ENCODE measurements around the gene RAVER1.

DNA sequence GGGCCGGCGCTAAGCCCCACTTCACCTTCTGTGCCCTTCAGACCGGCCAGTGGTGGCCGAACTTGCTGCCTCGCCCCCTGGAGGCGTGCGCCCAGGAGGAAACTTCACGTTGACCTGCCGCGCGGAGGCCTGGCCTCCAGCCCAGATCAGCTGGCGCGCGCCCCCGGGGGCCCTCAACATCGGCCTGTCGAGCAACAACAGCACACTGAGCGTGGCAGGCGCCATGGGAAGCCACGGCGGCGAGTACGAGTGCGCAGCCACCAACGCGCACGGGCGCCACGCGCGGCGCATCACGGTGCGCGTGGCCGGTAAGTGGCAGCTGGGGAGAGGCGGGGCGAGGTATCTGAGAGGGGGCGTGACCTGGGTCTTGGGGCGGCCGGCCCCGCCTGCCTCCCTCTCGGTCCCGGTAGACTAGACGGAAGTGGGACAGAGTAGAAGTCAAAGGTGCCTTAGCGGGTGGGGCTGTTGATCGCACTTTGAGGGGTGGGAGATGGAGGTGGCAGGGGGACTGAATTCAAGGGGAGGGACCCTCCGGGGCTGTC, 38.0 kb downstream of the RAVER1 start:
- TF ChIP-seq POLR2A (IDR thresholded peaks at IDR 0.05) = no peak
- TF ChIP-seq, protein P1, sequence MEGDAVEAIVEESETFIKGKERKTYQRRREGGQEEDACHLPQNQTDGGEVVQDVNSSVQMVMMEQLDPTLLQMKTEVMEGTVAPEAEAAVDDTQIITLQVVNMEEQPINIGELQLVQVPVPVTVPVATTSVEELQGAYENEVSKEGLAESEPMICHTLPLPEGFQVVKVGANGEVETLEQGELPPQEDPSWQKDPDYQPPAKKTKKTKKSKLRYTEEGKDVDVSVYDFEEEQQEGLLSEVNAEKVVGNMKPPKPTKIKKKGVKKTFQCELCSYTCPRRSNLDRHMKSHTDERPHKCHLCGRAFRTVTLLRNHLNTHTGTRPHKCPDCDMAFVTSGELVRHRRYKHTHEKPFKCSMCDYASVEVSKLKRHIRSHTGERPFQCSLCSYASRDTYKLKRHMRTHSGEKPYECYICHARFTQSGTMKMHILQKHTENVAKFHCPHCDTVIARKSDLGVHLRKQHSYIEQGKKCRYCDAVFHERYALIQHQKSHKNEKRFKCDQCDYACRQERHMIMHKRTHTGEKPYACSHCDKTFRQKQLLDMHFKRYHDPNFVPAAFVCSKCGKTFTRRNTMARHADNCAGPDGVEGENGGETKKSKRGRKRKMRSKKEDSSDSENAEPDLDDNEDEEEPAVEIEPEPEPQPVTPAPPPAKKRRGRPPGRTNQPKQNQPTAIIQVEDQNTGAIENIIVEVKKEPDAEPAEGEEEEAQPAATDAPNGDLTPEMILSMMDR (IDR thresholded peaks at IDR 0.05 in 4 of 5, conservative IDR thresholded peaks at IDR 0.05 in 1 of 5) = no peak

Data from gastrocnemius medialis (tissue), 4 donors.